GM19240 (cell line): ENCODE measurements around the gene HIF3A.
"Not testable (repeated sequence)": the region's sequence is repeated elsewhere in the genome, so short reads cannot be mapped to it uniquely, and the experiment has no call there.

Source experiments
- DNase-seq: peaks from one replicate; pipeline ENCODE4 v3.0.0; 2011; ENCODE audit warnings: low spot score; ENCODE audit not compliant: insufficient read length

HIF3A gene

GRCh38 chr19:46296722-46297461, at the start of gene HIF3A:
HIF3A (plus strand) TSS chr19:46297042; CDS start chr19:46297077, 35 bp downstream.
- no peak for DNase-seq

- no peak for DNase-seq
Observed at GRCh38 chr19:46250076-46250735, 46.6 kb upstream of the HIF3A start.

- no peak for DNase-seq
Observed at GRCh38 chr19:46251416-46251815, 45.4 kb upstream of the HIF3A start.

- no peak for DNase-seq
Observed at GRCh38 chr19:46254776-46255175, 42.1 kb upstream of the HIF3A start.

GRCh38 chr19:46256855-46257254, 40.0 kb upstream of the HIF3A start:
- DNase-seq = no peak

- not testable (repeated sequence) for DNase-seq
Observed at GRCh38 chr19:46261501-46261900, 35.3 kb upstream of the HIF3A start.

GRCh38 chr19:46262684-46263296, 34.1 kb upstream of the HIF3A start:
- DNase-seq = peak; percentile 19

GRCh38 chr19:46264801-46265200, 32.0 kb upstream of the HIF3A start:
- not testable (repeated sequence) for DNase-seq

- DNase-seq = peak; percentile 52
Observed at GRCh38 chr19:46265217-46265828, 31.5 kb upstream of the HIF3A start.

- DNase-seq = no peak
Observed at GRCh38 chr19:46269101-46269500, 27.7 kb upstream of the HIF3A start.

GRCh38 chr19:46270521-46271256, 26.2 kb upstream of the HIF3A start:
- DNase-seq = no peak

GRCh38 chr19:46271481-46272197, 25.2 kb upstream of the HIF3A start:
- no peak for DNase-seq

GRCh38 chr19:46273931-46274330, 22.9 kb upstream of the HIF3A start:
- not testable (repeated sequence) for DNase-seq

GRCh38 chr19:46279177-46279576, 17.7 kb upstream of the HIF3A start:
- no peak for DNase-seq

- no peak for DNase-seq
Observed at GRCh38 chr19:46283771-46284170, 13.1 kb upstream of the HIF3A start.

GRCh38 chr19:46284635-46285034, 12.2 kb upstream of the HIF3A start:
- no peak for DNase-seq

GRCh38 chr19:46287585-46287984, 9.3 kb upstream of the HIF3A start:
- DNase-seq = no peak

GRCh38 chr19:46288896-46289588, 7.8 kb upstream of the HIF3A start:
- DNase-seq = no peak

GRCh38 chr19:46289724-46290619, 6.9 kb upstream of the HIF3A start:
- DNase-seq = no peak
